ENCODE data around the gene SLC9A9.

GRCh38 chr3:143216709-143217182, 631.5 kb downstream of the SLC9A9 start:
- TF ChIP-seq, protein P1, sequence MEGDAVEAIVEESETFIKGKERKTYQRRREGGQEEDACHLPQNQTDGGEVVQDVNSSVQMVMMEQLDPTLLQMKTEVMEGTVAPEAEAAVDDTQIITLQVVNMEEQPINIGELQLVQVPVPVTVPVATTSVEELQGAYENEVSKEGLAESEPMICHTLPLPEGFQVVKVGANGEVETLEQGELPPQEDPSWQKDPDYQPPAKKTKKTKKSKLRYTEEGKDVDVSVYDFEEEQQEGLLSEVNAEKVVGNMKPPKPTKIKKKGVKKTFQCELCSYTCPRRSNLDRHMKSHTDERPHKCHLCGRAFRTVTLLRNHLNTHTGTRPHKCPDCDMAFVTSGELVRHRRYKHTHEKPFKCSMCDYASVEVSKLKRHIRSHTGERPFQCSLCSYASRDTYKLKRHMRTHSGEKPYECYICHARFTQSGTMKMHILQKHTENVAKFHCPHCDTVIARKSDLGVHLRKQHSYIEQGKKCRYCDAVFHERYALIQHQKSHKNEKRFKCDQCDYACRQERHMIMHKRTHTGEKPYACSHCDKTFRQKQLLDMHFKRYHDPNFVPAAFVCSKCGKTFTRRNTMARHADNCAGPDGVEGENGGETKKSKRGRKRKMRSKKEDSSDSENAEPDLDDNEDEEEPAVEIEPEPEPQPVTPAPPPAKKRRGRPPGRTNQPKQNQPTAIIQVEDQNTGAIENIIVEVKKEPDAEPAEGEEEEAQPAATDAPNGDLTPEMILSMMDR (IDR thresholded peaks at IDR 0.05), result no peak
- TF ChIP-seq POLR2A (IDR thresholded peaks at IDR 0.05), result no peak

Data from gastroesophageal sphincter (tissue), 3 donors.